Right ventricle myocardium superior (tissue), 1 donor: ENCODE measurements around the gene SFI1. TPM values are rescaled to one million over a fixed set of nuclear protein-coding genes. Genes with fewer than 3 reads are reported as not detected.
"Not testable (repeated sequence)": the region's sequence is repeated elsewhere in the genome, so short reads cannot be mapped to it uniquely, and the experiment has no call there.

ENCODE experiments used
- ATAC-seq: fragments of 200-7000 bp; cut with Tn5 transposase; one replicate; pipeline ENCODE4 v1.9.1; 2020; ENCODE audit warnings: mild to moderate bottlenecking; ENCODE audit not compliant: poor library complexity
- DNase-seq: peaks from one replicate; pipeline ENCODE4 v3.0.0-alpha.2; 2020
- intact Hi-C: fragments of 100-400 bp; cut with DNase I; formaldehyde crosslinking; loops from one replicate; pipeline ENCODE4 v1.11.2; 2022
- total RNA-seq: library from RNA; stranded (reverse); fragmentation: NEBNext Ultra II Directional; extraction: Animal tissue kit (Norgen Biotek cat#: 25700); gene quantifications from one replicate; pipeline ENCODE4 v1.2.1, GENCODE V29; 2021
- donor health status: DM: no; HTN: yes; CAD: no; lungs with severe emphysema.

Gene SFI1
- total RNA-seq, 1 donor from 2014 or later: 5.7 TPM

DNA sequence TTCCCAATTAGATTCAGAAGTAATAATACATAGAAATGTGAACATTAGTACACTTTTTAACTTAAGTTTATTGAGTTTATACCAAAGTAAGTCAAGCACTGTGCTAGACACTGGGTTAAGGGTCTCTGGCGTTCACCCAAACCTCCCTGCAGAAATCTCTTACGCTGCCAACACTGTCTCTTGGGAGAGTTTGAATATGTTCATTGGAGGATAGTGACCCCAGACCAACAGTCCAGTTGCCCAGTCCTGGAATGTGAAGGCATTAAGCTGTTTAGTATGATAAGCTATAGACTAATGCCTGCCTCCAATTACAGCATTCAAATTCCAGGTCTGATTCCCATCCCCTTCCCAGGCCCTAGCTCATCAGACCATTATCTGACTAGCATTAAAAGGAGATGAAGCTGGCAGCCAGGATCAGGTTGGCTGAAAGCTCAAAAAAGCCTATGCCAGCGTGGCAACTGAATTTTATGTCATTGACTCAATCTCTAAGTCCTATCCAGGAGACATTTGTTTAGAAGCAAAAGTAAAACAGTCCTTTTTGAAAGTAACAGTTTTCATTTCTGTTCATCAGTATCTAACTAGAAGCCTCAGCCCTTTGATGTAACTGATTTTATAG lies 77.8 kb downstream of the SFI1 start:
- ATAC-seq: no peak
- DNase-seq: no peak
- intact Hi-C loops: no loop called here

DNA sequence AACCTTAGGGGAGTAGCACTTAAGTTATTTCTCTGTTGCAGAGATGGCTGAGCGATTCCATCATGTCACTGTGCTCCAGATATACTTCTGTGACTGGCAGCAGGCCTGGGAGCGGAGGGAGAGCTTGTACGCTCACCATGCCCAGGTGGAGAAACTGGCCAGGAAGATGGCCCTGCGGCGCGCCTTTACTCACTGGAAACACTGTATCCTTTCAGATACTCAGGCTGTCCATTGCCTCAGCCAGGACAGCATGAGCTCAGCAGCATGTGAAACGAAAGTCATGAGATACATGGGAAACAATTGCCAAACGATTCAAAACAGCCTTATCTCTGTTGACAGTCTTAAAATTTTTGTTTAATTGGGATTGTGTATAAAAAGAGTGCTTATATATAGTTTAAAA lies 78.9 kb downstream of the SFI1 start:
- DNase-seq (no peak), ATAC-seq (no peak)
- intact Hi-C loops: no loop called here

DNA sequence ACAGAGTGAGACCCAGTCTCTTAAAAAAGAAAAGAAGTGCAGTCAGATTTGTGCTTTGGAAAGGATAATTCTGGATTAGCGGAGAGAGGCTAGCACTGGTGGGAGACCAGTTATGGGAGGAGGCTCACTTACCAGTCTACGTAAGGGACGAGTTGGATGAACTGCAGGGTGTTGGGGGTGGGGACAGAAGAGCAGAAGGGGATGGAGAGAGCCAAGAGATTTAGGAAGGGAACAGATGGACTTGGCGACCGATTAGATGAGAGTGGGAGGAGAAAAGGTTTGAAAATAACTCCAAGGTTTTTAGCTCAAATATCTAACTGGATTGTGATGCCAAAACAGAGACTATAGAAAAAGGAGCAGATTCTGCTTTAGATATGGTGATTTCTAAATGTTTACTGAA lies 81.4 kb downstream of the SFI1 start:
- ATAC-seq: no peak
- DNase-seq: no peak
- intact Hi-C loops: no loop called here

DNA sequence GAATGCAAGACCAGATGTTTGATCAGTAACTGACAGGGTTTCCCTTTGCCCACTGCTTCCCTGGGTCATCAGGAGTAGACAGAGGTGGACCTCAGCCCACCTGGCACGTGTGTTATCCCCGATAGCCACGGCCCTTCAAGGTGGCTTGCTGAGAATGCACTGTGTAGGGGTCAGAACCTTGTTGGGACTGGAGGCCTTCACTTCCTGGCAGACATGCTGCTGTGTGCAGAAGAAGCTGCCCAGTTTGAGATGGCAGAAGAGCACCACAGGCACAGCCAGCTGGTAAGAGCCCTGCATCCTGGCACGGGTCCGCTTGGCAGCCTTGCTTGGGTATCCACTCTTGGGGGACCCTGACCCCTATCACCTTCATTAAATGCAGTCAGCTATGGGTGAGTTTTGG lies 81.8 kb downstream of the SFI1 start:
- DNase-seq: no peak
- intact Hi-C loops: no loop called here
- ATAC-seq: no peak

DNA sequence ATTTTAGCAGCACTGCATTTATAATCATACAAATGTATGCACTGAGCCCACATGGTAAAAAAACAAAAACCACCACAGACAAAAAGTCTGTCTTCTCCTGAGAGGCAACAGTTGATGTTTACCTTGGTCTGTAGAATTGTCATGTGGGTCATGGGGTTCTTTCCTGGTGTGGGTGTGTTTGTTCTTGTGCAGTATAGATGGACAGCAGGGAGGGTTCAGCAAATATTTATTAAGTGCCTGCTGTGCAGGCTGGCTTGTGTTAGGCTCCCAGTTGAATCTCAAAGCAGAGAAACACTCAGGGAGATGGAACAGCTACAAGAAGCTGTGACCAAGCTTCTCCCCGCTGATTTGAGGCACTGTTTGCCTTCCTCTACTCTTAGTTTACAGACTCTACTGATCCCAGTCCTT lies 83.5 kb downstream of the SFI1 start:
- intact Hi-C loops: no loop called here
- no peak for ATAC-seq

DNA sequence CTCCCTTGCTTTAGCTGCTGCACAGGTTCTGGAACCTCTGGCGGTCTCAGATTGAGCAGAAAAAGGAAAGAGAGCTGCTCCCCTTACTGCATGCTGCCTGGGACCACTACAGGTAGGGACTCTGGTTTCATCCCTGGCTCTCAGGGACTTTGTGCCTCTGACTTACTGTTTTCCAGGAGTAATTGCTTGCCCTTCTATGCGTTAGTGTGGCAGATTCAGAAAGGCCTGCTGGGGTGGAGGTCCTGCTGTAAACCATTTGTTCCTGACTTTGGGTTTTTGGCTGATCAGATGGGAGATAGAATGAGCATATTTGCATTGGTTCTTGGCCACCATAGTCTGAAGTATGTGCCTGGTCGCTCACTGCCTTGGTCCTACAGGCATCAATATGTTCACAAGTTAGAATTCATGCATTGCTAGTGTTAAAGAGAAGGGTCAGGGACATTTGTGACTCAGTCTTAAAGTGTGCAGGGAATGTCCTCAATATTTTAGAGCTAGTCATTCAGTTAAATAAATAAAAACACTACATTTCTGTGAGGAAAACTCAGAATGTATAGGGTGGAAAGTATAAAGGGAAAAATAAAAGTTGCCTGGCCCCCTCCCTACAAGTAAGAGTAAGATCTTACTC lies 87.6 kb downstream of the SFI1 start:
- DNase-seq: no peak
- intact Hi-C loops: no loop called here
- no peak for ATAC-seq

More for the DNA sequence above, 83.5 kb downstream of the SFI1 start:
- no peak for DNase-seq

DNA sequence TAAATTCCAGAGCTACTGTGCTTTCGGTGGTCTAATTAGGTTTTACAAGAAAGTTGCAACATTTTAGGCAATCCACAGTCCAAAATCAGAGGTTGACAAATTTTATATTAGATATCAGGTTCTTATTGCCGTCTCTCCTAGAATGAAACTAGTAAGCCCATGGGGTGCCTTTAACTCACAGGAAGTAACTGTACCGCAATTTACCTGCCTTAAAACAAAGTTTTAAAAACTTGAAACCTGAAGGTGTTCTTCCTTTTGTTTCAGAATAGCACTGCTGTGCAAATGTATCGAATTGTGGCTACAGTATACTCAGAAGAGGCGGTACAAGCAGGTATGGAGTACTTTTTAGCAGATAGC lies 88.4 kb downstream of the SFI1 start:
- intact Hi-C loops: no loop called here

DNA sequence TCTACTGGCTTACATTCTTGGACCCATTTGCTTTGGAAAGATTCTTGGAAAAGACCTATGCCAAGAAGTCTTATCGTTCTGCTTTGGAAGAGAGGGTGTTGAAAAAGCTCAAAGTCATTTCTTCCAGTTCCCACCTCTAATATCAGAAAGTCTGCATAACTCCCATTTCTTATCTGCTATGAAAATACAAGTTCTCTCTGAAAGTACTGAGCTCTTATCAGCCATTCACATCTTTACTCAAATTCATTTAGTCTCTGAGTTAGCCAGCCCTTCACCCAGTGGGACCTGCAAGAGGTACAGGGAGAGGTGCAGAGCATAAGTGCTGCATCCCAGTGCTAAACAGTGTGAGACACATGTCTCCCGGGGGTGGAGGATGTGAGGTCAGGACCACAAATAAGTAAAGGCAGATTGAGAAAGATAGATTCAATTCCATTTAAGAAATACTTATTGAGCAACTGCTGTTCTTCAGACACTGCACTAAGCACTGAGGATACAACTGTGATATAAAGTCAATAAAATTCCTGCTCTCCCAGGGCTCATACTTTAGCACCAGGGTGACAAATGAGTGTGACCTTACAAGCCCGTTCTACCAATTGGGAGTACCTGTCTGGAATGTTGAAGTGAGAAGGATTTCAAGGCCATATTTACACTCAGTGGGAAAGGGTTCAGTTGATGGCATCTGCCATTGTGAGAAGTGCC lies 89.0 kb downstream of the SFI1 start:
- intact Hi-C loops: no loop called here
- ATAC-seq: peak; percentile 45
- DNase-seq: no peak

More for the DNA sequence above, 88.4 kb downstream of the SFI1 start:
- DNase-seq (no peak), ATAC-seq (no peak)

DNA sequence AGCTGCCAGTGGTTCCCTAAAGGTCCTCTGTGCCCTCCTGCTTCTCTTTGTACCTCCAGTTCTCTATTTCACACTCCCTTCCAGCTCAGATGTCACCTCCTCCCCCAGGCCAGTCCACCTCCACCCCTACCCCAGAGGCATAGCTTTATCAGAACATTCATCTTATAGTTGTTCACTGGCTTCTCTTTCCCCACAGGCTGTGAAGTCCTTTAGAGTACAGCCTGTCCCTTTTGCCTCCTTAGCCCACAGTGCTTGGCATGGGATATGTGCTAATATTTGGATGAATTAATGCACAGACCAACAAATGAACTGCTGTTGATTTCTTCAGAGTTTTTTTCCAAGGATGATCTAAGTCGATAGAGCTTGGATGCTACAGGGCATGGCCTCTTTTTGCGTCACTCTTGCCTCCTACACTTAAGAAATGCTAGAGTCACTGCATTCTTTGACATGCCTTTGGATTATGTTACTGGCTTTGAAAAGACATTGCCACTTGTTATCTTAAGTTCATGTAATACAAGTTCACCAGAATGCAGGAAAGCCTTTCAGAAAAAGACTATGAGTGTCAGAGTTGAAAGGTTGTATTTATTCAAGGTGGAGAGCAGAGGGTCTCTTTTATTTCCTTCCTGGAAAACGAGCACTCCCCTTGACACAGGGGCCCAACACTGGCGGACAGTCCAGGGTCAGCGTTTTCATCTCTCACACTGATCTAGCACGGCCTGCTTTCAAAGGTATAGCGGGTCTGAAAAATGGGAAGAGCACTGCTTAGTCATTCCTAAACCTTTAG lies 90.0 kb downstream of the SFI1 start:
- DNase-seq (no peak), ATAC-seq (peak; percentile 41)
- intact Hi-C loops: no loop called here

DNA sequence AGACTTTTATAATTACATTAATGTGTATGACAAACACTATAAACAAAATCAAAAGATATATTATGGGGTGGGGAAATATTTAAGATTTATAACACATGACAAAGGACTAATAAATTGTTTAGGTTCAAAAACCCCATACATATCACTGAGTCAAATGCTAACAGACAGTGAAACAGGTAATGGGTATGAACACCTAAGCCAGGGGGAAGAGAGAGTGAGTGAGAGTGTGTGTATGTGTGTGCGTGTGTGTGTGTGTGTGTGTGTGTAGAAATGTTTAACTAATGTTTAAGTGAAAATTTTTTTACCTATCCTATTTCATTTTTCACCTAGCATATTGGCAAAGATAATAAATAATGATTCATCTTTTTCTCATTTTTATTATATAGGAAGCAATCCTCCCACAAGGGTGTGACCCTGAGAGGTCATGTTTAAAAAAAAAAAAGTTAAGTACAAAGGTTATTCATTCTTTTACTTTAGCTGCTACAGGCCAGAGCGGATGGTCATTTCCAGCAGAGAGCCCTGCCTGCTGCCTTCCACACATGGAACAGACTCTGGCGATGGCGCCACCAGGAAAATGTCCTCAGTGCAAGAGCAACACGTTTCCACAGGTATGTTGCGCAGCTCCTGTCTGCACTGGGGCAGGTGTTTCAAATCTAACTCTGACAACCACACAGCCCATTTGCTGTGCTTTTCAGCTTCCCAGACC lies 92.8 kb downstream of the SFI1 start:
- ATAC-seq: no peak
- no peak for DNase-seq
- intact Hi-C loops: no loop called here

DNA sequence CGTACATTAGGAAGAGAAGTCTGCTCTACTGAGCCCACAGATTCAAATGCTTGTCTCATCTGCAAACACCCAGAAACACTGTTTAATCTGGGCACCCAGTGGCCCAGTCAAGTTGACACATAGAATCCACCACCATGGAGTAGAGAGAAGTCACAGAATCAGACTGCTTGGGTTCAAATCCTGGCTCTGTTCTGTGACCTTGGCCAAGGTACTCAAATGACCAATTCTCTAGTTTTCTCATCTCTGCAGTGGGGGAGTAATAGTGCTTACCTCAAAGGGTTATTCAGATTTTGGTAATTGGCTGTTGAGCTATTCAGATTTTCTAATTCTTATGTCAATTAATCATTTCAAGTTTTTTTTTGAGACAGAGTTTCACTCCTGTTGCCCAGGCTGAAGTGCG lies 93.8 kb downstream of the SFI1 start:
- DNase-seq, ATAC-seq, intact Hi-C loops: not testable (repeated sequence)

DNA sequence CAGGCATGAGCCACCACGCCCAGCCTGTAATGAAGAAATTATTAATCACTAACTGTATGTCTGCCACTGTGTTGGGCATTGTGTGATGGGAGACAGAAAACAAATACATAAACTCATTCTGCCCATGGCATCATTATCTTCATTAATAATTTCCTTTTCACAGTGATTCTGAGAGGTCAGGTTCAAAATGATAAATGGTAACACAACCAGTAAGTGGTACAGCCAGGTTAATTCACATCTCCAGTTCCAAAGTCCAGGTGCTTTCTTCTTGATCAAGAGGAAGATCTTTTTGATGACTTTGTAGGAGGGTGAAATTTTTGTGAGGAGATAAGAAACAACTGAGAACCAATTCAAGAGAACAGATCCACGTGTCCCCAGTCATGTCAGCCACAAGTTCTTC lies 98.9 kb downstream of the SFI1 start:
- intact Hi-C loops: no loop called here
- no peak for DNase-seq
- no peak for ATAC-seq

DNA sequence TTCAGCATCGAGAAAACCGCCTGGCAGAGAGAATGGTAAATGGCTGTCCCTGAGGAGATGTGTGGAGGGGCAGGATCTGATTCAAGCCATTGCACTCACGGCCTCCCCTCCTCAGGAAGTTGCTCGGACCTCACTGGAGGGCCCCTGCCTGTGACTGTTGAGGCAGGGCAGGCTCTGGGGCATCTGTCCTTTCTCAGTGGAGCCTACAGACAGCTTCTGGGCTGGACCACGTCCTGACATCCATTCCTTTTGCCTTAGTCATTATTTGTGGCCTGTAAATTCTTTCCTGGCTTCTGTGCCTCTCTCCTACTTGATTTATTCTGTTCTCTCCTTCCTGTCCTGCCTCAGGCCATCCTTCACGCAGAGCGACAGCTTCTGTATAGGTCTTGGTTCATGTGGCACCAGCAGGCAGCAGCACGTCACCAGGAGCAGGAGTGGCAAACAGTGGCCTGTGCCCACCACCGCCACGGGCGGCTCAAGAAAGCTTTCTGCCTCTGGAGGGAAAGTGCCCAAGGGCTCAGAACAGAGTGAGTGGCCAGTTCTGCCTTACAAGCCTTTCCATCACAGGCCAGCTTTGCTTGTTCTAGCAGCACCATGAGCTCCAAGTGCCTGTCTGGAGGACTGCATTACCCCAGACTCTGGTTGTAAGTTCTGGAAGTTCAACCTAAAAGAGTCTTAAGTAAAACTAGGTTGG lies 106.1 kb downstream of the SFI1 start:
- DNase-seq: no peak

DNA sequence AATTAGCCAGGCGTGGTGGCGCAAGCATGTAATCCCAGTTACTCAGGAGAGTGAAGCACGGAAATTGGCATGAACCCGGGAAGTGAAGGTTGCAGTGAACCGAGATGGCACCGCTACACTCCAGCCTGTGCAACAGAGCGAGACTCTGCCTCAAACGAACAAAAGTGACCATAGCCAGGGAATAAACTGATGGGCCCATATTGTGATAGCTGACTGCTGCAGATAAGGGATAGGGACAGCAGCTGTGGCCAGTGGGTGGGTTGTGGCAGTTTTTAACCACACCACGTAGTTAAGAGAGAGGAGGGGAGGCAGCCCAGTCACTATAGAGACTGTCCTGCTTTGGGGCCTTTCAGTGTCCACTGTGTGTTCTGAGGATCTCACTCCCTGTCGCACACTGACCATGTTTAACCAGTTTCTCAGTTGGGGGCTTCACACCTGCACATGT lies 106.8 kb downstream of the SFI1 start:
- no peak for ATAC-seq

More for the DNA sequence above, 106.1 kb downstream of the SFI1 start:
- peak; percentile 78 for ATAC-seq
- intact Hi-C loops: no loop called here

DNA sequence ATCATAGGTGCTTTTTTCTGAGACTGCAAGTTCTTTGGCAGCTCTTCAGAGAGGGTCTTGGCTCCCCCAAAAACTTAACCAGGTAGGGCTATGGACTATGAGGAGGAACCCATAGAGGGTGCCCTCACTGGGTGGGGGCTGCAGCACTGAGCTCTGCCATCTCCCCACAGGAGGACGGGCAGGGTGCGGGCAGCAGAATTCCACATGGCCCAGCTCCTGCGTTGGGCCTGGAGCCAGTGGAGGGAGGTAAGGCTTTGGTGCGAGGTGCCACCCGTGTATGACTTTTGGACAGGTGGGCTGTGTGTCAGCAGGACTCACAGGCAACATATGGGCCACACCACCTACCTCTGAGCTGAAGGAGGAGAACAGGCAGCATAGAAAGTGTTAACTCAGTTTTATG lies 107.2 kb downstream of the SFI1 start:
- ATAC-seq (no peak), DNase-seq (no peak)
- intact Hi-C loops: no loop called here

More for the DNA sequence above, 106.8 kb downstream of the SFI1 start:
- DNase-seq: no peak
- intact Hi-C loops: no loop called here

DNA sequence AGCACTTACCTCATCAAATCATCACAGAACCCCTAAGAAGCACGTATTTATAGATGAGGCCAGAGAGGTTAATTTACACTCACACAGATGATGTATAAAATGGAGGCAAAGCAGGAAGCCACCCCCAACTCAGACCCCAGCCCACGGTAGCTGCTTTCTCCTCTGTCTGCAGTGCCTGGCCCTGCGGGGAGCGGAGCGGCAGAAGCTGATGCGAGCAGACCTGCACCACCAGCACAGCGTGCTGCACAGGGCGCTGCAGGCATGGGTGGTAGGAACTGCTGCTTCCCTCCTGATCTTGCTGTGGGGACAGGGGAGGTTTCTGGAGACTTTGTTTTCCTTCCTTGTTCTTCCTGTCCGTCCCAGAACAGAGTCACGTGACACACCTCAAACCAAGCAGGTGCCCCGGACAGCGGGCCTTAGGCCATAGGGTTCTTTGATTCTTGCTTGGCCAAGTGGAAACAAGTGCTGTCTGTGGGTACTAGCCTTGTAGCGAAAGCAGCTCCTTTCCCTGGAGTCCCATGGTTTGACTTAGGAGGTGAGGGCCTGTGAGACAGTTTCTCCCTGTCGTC lies 107.9 kb downstream of the SFI1 start:
- no peak for ATAC-seq

DNA sequence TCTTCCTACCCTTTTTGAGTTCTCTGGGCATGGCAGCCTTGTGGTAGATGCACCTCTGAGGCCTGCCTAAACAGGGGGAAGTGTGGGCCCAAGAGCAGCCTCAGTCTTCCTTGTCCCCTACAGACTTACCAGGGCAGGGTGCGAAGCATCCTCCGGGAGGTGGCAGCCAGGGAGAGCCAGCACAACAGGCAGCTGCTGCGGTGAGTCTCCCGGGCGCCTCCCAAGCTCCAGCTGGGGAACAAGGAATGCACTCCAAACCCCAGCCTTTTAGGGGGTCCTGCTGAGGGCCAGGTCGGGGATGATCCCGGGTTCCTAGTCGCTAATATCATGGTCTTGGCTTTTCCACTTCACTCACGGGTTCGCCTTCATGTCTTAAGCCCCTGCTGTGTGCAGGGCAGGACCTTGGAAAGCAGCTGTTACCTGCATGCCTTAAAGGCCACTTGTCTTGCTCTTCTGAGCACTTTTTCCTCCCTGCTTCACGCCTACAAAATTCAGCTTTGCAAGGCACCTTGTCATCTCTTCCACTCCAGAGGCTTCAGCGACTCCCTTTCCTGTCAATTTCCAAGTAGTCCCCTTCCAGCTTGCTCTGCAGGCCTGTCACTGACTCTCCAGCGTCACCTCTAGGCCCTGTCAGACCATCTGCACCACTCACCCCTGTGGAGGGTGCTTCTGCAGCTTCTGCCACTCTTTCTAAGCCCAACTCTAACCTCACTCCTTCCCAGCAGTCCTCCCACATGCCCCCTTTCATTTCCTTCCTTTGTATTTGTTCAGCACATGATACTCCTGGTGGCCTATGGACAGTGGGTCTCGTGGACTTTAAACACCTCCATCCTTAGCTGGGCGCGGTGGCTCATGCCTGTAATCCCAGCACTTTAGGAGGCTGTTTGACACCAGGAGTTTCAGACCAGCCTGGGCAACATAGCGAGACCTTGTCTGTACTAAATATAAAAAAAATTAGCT lies 108.7 kb downstream of the SFI1 start:
- intact Hi-C loops: no loop called here
- ATAC-seq (no peak), DNase-seq (no peak)

More for the DNA sequence above, 107.9 kb downstream of the SFI1 start:
- no peak for DNase-seq
- intact Hi-C loops: no loop called here
